IPS-11a (cell line): ENCODE measurements around the gene GRID2.

ENCODE experiments used
- H3K4me3 ChIP-seq: one replicate; pipeline ENCODE4 v1.5.1; 2013; ENCODE audit warnings: low read depth, low read length, control low read depth

GRID2 gene

DNA sequence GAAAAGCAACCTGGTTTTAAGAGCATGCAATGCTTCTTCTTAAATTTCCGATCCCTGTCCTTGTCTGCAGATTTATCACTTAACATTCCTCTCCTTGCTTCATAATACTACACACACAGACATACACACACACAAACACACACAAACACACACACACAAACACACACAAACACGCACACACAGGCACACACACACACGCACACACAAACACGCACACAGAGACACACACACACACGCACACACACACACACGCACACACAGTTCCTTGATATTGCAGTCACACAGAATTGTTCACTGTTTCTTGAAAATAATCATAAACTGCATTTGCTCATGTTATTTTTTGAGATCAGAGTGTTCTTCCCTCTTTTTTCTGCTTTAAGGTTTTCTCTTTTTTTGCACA is 1066.5 kb downstream of the GRID2 start:
- H3K4me3 ChIP-seq: no peak overlapping the region

DNA sequence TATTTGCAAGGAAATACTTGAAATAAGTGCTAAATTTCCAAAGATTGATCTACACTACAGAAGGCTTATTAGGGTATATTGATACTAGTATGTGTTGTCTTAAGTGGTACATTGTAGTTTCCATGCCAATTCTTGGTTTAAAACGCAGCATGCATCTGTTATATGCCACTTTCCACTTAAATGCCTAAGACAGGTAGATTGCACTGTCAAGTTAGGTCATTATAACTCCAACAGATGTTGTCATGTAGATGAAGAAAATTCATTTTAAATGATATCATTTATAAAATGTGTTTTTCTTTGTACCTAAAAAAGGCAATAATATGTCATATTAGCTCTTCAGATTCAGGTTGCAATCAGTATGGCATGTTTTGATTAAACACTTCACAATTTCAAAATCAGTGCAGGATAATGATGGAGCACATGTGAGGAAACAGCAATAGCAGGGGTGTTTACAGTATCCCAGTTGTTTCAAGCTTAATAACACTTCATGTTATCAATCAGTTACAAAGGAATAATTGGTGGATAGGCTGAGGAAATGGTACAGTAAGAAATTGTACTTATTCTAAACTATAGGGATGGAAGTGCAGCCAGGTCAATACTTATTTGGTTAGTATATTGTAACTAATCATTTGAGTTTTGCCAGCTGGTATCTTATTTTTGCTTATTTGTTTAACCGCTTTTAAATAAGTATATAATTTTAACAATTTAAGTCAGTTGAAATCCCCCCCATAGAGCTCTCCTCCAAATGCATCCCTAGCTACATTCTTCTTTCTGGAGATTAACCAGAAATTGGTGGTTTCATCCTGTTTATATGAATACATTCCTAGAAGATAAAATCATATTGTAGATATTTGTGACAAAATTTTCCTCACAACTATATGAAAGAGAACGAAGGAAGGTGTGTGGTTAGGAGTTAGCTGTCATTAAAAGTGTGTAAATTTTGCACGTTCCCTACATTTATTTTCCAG is 1070.4 kb downstream of the GRID2 start:
- H3K4me3 ChIP-seq: no peak overlapping the region

DNA sequence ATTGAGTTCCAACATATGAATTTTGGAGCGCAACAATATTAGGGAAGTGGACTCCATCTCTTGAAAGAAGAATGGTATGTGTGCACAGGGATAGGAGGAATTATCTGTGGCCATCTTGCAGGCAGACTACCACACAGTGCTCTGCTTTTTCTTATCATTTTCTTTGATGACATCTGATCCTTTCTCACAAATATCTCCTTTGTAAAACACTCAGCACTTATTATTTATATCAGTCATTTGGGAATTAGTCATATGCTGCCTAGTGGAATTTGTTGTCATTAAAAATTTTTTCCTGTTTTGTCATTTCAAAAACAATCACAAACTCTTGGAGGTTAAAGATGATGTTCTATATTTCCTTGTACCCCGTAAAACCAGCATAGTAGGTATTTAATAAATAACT is 1080.5 kb downstream of the GRID2 start:
- H3K4me3 ChIP-seq: no peak overlapping the region

DNA sequence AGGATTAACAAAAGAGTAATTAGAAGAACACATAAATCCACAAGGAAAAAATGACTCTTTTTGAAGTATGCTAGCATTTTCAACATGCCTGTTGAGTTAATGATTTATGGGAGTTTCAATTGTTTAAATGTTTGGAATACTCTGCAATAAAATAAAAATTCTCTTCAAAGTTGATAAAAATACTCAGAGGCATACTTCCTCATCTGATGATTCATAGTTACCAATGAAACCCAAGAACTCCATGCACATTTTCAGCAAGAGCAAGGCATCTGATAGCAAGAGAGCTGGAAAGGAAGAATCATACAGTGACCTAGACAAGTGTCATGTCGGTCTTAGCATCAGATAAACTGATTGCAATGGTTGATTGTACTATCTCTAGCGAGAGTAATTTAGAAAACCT is 1081.1 kb downstream of the GRID2 start:
- no peak overlapping the region for H3K4me3 ChIP-seq

DNA sequence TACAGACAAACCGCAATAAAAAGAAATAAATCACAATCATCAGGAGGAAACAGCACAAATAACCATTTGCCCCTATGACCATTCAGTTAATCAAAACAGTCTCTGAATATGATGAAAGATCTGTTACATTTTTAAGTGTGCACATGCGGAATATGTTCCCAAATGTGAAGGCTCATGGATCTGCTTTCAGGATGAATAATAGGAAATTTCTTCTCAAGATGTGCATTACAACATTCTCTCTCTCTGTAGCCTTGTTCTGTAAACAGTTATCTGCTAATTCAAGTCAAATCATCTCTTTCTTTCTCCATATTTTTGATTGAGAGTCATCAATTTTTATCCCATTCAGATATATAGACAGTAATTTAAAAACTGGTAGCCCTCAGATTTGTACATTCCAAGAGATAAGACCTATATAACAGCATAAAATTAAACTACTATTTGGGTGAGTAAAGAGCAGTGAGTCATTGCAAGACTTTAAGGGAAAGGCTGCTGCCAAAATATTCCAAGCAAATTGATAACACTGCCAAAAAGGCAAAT is 1090.8 kb downstream of the GRID2 start:
- no peak overlapping the region for H3K4me3 ChIP-seq

DNA sequence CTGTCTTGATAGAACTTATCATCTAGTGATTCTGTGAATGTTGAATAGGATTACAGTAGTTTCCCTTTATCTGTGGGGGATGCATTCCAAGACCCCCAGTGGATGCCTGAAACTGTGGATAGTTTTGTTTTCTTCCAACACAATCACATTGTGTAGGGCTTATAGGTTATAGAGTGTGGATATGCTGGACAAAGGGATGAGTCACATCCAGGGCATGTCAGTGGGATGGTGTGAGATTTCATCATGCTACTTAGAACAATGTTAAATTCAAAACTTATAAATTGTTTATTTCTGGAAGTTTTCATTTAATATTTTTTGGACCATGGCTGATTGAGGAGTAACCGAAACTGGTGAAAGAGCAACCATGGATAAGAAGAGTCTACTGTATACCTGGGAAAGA is 1092.5 kb downstream of the GRID2 start:
- H3K4me3 ChIP-seq: no peak overlapping the region

DNA sequence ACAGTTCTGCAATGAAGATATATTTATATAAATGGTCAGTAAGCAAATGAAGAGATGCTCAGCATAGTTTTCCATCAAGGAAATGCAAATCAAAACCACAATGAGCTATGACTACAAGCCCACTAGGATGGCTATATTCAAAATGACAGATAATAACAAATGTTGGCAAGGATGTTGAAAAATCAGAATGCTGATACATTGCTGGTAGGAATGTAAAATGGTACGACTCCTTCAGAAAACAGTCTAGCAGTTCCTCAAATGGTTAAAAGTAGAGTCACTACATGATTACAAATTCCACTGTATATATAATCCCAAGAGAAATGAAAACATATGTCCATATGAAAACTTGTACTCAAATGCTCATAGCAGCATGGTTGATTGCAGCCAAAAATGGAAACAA is 1099.8 kb downstream of the GRID2 start:
- no peak overlapping the region for H3K4me3 ChIP-seq

DNA sequence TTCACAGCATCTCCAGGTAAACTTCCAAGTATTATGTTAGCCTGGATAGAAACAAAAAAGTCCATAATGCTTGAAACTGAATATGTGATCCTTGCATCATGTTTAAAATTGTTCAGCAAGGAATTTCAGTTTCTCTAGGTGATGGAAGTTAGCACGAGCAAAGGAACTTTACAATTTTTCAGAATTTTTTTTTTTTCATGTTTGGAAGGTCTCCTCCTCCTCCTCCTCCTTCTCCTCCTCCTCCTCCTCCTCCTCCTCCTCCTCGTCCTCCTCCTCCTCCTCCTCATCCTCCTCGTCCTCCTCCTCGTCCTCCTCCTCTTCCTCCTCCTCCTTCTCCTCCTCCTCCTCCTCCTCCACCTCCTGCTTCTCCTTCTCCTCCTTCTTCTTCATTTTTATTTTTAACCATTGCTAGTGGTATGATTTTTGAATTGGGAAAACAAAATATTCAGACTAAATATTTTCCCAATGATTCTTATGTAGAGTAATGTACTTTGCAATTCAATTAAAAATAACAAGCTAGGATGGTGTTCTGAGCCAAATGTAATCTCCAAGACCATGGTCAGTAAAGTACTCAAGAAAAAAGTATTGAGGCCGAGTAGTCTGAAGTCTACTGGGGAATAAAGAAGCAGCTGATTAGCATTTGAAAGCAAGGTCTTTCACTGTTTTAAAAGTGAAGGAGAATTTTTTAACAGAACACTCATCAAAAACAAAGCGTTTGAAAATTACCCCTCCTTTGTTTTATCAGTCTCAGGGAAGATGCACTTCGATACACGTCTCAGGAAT is 1103.9 kb downstream of the GRID2 start:
- H3K4me3 ChIP-seq: no peak overlapping the region

DNA sequence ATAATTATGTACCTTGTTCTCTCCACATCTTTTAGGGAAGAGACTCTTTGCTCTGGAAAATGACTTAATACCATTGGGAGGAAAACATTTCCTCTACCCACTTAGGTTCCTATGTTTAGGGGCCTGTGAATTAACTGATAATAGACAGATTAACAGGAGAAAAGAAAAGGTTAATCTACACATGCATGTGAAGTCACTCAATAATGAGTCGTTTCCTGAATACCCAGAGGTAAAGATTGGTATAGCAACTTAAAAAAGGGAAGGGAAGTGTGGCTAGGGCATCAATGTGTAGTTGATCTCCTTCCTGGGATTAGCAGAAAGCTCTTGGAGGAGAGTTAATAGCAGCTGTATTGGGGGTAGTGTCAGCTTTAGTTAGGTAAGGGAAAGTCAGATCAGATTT is 1105.3 kb downstream of the GRID2 start:
- H3K4me3 ChIP-seq: no peak overlapping the region

DNA sequence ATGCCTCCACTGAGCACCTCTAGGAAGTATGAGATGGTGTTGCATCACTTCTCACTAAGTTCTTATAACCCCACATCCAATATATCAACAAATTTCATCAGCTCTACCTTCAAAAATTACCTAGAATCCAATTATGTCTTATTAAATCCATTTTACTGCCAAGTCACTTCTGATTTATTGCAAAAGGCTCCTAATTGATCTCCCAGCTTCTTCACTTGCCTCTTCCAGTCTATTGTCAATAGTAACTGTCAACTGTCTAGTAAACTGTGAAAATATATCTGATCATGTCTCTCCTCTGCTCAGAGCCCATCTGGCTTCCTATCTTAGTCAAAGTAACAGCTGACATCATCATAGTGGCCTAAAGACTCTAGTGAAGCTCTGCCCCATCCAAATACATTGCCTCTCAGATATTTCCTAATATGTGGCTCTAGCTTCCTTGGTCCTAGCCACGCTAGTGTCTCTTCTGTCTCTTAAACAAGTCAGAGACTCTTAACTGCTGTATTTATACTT is 1110.3 kb downstream of the GRID2 start:
- no peak overlapping the region for H3K4me3 ChIP-seq

DNA sequence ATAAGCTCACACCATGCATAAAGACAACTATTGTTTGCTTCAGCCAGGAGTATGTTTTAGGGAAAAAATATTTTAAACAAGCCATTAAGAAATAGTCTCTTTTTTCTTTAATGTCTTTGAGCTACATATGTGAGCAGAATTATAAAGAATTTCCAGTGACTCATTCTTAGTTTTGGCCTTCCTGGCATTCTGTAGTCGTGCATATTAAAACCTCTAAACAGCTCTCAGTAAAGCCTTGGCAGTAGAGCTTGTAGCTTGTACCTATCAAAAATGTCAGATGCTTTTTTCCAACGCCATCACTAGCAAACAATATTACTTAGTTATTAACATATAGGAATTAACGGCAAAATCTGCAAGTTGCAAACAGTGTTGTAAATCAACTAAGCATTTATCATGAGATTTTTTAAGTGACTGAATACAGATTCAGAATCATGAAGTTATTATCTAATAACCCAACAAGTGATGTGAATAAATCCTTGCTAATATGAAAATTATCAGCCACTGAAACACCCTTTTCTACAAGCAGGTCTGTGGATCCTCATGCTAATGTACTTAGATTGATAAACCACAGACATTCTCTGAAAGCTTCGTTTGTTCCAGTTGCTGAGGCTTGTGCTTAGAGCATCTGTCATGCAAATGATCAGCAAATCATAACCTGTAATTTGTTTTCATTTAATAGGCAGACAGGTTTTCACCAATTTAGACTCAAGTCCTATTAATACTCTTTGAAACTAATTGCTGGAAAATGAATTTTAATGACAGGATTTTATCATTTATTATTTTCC is 1112.8 kb downstream of the GRID2 start:
- no peak overlapping the region for H3K4me3 ChIP-seq

DNA sequence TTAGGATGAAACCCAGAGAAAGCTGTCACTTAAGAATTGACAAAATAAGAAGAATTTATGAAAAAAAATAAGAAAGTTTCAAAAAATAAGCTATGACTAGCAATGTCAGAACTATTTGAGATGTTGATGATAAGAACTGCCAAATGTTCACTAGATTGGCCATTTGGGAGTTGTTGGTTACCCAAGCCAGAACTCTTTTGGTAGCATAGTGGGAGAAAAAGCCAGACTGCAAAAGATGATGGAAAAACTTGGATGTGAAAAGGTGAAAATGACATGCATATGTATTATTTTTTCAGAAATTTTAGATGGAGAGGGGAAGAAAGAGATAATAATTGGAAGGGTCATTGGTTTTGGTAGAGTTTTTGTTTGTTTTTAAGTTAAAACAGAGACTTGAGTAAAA is 1127.6 kb downstream of the GRID2 start:
- H3K4me3 ChIP-seq: no peak overlapping the region

DNA sequence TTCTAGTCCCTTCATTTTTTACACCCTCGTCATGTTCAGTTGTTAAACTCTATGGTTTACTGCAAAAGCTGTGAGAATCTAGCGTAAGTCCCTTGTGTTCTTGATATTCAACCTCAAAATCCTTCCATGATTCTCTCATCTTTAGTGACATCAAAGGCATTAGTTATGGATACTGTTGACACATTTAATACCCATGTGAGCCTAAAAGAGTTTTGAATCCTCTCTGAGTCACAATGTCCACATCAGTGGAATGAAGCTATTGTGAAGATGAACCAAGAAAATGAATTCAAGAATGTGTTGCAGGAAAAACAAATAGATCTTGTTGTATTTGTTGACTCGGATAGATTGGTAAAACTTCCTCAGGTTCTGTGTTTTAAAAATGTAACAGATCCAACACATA is 1130.1 kb downstream of the GRID2 start:
- no peak overlapping the region for H3K4me3 ChIP-seq

DNA sequence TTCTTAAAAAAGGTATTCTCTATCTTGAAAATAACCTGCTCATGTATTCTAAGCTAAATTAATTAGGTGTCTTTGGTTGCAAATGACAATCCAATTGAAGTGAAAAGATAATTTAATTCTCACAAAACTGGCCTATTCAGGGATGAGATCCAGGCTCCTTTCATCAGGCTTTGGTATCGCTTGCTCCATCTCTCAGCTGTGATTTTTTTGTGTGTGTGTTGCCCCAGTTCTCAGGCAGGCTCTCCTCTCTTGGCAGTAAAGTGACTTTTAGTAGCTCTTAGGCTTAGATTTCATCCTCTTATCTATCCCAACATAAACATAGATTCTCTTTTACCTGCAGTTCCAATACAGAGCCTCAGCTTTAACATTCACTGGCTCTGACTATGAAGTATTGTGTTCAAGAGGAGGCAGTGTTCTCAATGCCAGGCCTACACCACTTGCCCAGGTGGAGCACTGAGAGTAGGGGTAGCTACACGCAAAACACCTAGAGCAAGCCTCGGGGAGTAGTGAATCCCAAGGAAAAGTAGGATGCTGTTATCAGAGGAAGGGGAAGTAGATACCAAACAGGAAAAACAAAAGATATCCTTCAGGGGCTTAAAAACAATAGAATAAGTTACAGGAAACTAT is 1132.3 kb downstream of the GRID2 start:
- no peak overlapping the region for H3K4me3 ChIP-seq

DNA sequence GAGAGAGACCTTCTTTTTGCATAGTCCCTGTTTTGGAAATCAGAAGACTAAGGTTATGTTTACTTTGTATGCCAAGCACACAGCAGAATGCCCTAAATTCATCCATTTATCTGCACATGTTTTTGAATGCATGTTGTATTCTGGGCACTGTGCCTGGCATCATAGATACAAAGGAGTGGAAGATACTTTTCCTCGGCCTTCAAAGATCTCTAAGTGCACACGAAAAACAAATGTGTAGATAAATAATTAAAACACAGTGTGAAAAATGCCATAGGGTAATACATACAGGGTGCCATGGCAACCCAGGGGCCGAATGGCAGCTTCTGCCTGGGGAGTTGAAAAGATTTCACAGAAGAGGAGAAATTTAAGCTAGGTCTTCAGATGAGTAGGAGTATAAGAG is 1134.2 kb downstream of the GRID2 start:
- no peak overlapping the region for H3K4me3 ChIP-seq

DNA sequence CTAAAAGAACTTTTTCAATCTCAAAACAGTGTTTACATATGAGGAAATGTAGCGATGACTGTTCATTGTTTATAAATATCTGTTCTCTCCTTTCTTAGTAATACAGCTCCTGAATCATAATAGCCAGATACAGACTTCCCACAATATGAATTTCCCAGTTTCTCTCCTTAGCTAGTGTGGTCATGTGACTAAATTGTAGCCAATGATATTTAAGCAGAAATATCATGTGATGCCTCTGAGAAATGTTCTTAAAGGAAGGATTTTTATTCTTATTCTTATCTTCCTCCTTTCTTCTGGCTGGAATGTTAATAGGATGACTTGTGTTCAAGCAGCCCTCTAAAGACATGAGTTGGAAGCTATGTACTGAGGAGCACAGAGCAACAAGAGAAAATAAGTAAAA is 1141.1 kb downstream of the GRID2 start:
- H3K4me3 ChIP-seq: no peak overlapping the region

DNA sequence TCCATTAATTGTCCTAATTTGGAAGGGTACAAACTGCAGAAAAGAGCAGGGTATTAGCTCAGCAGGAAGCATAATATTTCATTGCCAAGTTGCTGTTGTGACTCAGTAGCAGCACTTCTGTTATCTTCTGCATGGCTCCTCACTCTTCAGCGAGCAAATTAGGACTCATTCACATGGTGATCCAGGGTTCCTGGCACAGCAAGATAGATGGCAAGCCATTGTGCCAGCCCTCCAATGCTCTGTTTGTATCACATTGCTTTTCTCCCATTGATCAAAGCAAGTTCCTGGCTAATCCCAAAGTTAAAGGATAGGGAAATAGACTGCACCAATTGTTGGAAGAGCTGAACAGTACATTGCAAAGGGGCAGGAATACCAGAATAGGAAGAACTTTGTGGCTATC is 1142.3 kb downstream of the GRID2 start:
- no peak overlapping the region for H3K4me3 ChIP-seq

DNA sequence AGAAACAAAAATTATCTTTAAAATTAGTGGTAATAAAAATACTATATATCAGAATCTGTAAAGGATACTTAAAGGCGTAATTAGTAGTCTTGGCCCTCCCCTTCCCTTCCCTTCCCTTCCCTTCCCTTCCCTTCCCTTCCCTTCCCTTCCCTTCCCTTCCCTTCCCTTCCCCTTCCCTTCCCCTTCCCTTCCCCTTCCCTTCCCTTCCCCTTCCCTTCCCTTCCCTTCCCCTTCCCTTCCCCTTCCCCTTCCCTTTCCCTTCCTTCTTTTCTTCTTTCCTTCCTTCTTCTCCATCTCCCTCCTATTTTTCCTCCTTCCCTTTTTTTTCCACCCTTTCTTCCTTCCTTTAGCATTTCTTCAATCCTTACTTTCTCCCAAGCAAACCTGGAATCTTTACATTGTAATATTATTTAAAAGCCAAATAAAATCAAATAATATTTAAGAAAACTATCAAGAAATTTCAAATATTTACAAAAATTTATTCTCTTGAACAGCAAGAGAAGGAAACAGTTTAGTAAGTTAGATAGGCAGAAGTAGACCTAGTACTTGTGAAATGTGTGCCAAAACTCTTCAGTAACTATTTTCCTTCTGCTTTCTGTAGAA is 1145.0 kb downstream of the GRID2 start:
- no peak overlapping the region for H3K4me3 ChIP-seq

DNA sequence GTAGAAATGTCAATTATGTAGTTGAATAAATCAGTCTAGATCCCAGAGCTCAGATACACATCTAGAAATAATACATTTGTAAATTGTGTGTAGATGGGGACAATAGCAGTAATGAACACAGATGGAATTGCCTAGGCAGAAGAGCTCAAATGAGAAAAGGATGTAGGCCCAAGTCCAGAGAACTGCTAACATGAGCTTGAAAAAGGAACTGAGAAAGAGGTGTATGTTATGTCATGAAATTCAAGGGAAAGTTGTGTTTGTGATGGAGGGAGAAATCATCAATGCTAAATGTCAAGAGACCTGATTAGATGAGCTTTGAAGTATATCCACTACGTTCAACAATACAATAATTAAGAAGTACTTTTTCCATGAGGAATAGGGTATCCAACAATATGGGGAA is 1148.2 kb downstream of the GRID2 start:
- H3K4me3 ChIP-seq: no peak overlapping the region

DNA sequence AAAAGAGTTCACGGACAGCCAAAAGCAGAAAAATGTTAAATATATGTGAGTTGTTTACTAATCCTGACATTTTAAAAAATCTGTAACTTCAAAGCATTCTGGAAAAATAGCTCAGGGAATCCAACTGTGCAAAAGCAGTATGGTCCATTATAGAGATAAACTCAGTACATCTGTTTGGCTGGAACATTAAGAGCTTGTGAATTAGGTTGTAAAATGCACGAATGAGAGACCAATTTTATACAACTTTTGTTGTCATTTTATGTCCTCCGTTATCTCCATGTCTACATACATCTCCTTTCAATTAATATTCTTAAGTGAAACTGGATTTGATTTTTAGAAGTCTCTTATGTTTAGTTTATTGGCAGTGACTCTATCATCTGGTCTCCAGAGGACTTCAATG is 1157.8 kb downstream of the GRID2 start:
- H3K4me3 ChIP-seq: no peak overlapping the region
